HepG2 (cell line): Measurements from ENCODE around the gene NRG3.

Source experiments
- ARID5B ChIP-seq: IDR thresholded peaks from 2 replicates; pipeline ENCODE4 v1.4.0; 2020; ENCODE audit warnings: mild to moderate bottlenecking, missing genetic modification reagents
- CEBPB ChIP-seq: IDR thresholded peaks from 2 replicates; pipeline ENCODE4 v1.6.1; 2011; ENCODE audit warnings: low read depth, low read length, improper control_type of control experiment, borderline replicate concordance
- MEF2D ChIP-seq: sonication (generic); formaldehyde crosslinking; IDR thresholded peaks from 2 replicates; pipeline ENCODE4 v1.5.1; 2020; ENCODE audit warnings: mild to moderate bottlenecking, missing genetic modification reagents
- REST ChIP-seq, 2 experiments: IDR thresholded peaks; 2 replicates each; pipeline ENCODE4 v1.6.1; 2011 to 2012; ENCODE audit warnings: low read length in 2 of 2, borderline replicate concordance in 1 of 2, low read depth in 1 of 2, mild to moderate bottlenecking in 1 of 2, moderate library complexity in 1 of 2
- TMF1 ChIP-seq: sonication (generic); formaldehyde crosslinking; IDR thresholded peaks from 2 replicates; pipeline ENCODE4 v1.8.1; 2022; ENCODE audit warnings: low read depth, missing genetic modification reagents
- USF2 ChIP-seq, 2 experiments: sonication (generic) in 1 of 2; formaldehyde crosslinking in 1 of 2; IDR thresholded peaks; 2 replicates each; pipeline versions ENCODE4 v1.5.1 to v1.6.1; 2011 to 2020; ENCODE audit warnings: borderline replicate concordance in 1 of 2, low read depth in 1 of 2, low read length in 1 of 2, mild to moderate bottlenecking in 1 of 2, missing genetic modification reagents in 1 of 2, moderate library complexity in 1 of 2

GRCh38 chr10:82211346-82211745, 336.4 kb downstream of the NRG3 start:
- TF ChIP-seq REST (IDR thresholded peaks at IDR 0.05; ENCODE audit: borderline replicate concordance in 1 of 2, low read depth in 1 of 2, low read length in 2 of 2), result no peak
- TF ChIP-seq CEBPB, result no peak
- TF ChIP-seq TMF1 (CRISPR knock-in tag), result no peak
- TF ChIP-seq ARID5B, result no peak
- no peak for TF ChIP-seq MEF2D (CRISPR knock-in tag)
- TF ChIP-seq USF2 (IDR thresholded peaks at IDR 0.05; ENCODE audit: low read depth, low read length), result no peak
- no peak for TF ChIP-seq USF2 (CRISPR knock-in tag; IDR thresholded peaks at IDR 0.05; ENCODE audit: borderline replicate concordance)
